HepG2 (cell line): ENCODE measurements around the gene SGCE. TPM values are rescaled to one million over a fixed set of nuclear protein-coding genes. Genes with fewer than 3 reads are reported as not detected.

Source experiments
- ATAC-seq: fragments of 200-7000 bp; cut with Tn5 transposase; 3 replicates; pipeline ENCODE4 v1.9.1; 2020; ENCODE audit warnings: mild to moderate bottlenecking, moderate library complexity
- BruUV-seq: library from RNA; stranded (reverse); fragments of 400-500 nt; replicated peaks from 2 replicates; lab custom pipeline; 2021; lab: Mats Ljungman, UMichigan
- CTCF ChIA-PET: fragments of 300-600 bp; formaldehyde crosslinking; extraction: SDS; loops from one replicate; lab custom pipeline; 2021; ENCODE audit warnings: low total read pairs, inconsistent platforms, low intra/inter-chr PET ratio; lab: Yijun Ruan, JAX
- POLR2A ChIA-PET: fragments of 350-600 bp; sonication (Branson Sonifier 250); formaldehyde crosslinking; loops from one replicate; lab custom pipeline; 2020; ENCODE audit warnings: antibody characterized with exemption, inconsistent platforms; lab: Yijun Ruan, JAX
- DNase-seq: peaks from one replicate; pipeline ENCODE4 v3.0.0-alpha.2; 2015; ENCODE audit warnings: low spot score
- FAIRE-seq: peaks from 3 replicates; lab custom pipeline; 2011; peaks lifted over from hg19 to GRCh38; lab: Jason Lieb, UNC
- H2AFZ ChIP-seq: one replicate; pipeline ENCODE4 v1.6.1; 2011; ENCODE audit warnings: low read length, inconsistent platforms
- H3K27ac ChIP-seq: fragments of 300-600 bp; 3 replicates; pipeline ENCODE4 v1.8.0; 2011; ENCODE audit warnings: mixed run types, mild to moderate bottlenecking, mixed read lengths, low read length, inconsistent platforms; ENCODE audit not compliant: insufficient read depth; ENCODE audit errors: extremely low read length
- H3K27me3 ChIP-seq, 2 experiments: fragments of 200-600 bp in 1 of 2; 2 replicates in 1 of 2; 3 replicates in 1 of 2; pipeline versions ENCODE4 v1.6.0 to v1.8.0; 2011; ENCODE audit warnings: low read length in 2 of 2, mild to moderate bottlenecking in 2 of 2, moderate library complexity in 2 of 2, inconsistent platforms in 1 of 2; ENCODE audit not compliant: insufficient read depth in 2 of 2, control insufficient read depth in 1 of 2
- H3K36me3 ChIP-seq, 2 experiments: fragments of 200-600 bp in 1 of 2; replicated peaks in 1 of 2; 2 replicates in 1 of 2; 3 replicates in 1 of 2; pipeline versions ENCODE4 v1.5.1 to v1.8.0; 2011; ENCODE audit warnings: low read length in 2 of 2, inconsistent platforms in 1 of 2; ENCODE audit not compliant: insufficient read depth in 2 of 2, control insufficient read depth in 1 of 2
- H3K4me1 ChIP-seq: 2 replicates; pipeline ENCODE4 v1.5.1; 2012; ENCODE audit warnings: low read length, inconsistent platforms; ENCODE audit not compliant: insufficient read depth
- H3K4me2 ChIP-seq: 2 replicates; pipeline ENCODE4 v1.6.0; 2011; ENCODE audit warnings: low read depth, low read length, inconsistent platforms
- H3K4me3 ChIP-seq, 3 experiments: fragments of 200-600 bp in 1 of 3; sonication (generic), shearing (Covaris generic) in 1 of 3; replicated peaks in 1 of 3; 2 replicates each; pipeline ENCODE4 v1.5.1; 2011 to 2016; ENCODE audit warnings: low read length in 3 of 3, inconsistent platforms in 2 of 3, low read depth in 2 of 3, mild to moderate bottlenecking in 2 of 3, control low read depth in 1 of 3, mixed read lengths in 1 of 3; ENCODE audit not compliant: insufficient read depth in 1 of 3
- H3K79me2 ChIP-seq: one replicate; pipeline ENCODE4 v1.6.1; 2011; ENCODE audit warnings: low read length, inconsistent platforms; ENCODE audit not compliant: insufficient read depth
- H3K9ac ChIP-seq: 2 replicates; pipeline ENCODE4 v1.6.0; 2011; ENCODE audit warnings: mild to moderate bottlenecking, low read depth, low read length, inconsistent platforms; ENCODE audit not compliant: insufficient read depth
- H3K9me3 ChIP-seq: 2 replicates; pipeline ENCODE4 v1.5.1; 2012; ENCODE audit warnings: mild to moderate bottlenecking, low read length
- H4K20me1 ChIP-seq: 2 replicates; pipeline ENCODE4 v1.6.0; 2011; ENCODE audit warnings: inconsistent platforms, mild to moderate bottlenecking, low read length, moderate library complexity; ENCODE audit not compliant: insufficient read depth
- AGO2 ChIP-seq: fragments of 200-400 bp; formaldehyde crosslinking; optimal IDR thresholded peaks from 2 replicates; pipeline ENCODE3; 2017; ENCODE audit warnings: mild to moderate bottlenecking, low read depth, low read length, moderate library complexity
- HNF4A ChIP-seq: sonication (generic); formaldehyde crosslinking; IDR thresholded peaks from 2 replicates; pipeline ENCODE4 v1.4.0; 2020; ENCODE audit warnings: missing genetic modification reagents
- POLR2AphosphoS5 ChIP-seq: IDR thresholded peaks from 2 replicates; pipeline ENCODE4 v1.6.1; 2012; ENCODE audit warnings: low read depth, low read length
- PTBP1 ChIP-seq: fragments of 200-400 bp; formaldehyde crosslinking; IDR thresholded peaks from 2 replicates; pipeline ENCODE4 v1.6.1; 2018; ENCODE audit warnings: low read length, low read depth; ENCODE audit not compliant: poor library complexity, severe bottlenecking
- SMC3 ChIP-seq: IDR thresholded peaks from 2 replicates; pipeline ENCODE4 v1.6.1; 2011; ENCODE audit warnings: low read length, improper control_type of control experiment
- TP53 ChIP-seq: sonication (generic); formaldehyde crosslinking; conservative IDR thresholded peaks from 2 replicates; pipeline ENCODE4 v1.4.0; 2020; ENCODE audit warnings: missing genetic modification reagents
- ZC3H13 ChIP-seq: sonication (generic); formaldehyde crosslinking; IDR thresholded peaks from 2 replicates; pipeline ENCODE4 v1.8.1; 2023; ENCODE audit warnings: mild to moderate bottlenecking, missing genetic modification reagents, moderate library complexity
- ZNF501 ChIP-seq: sonication (generic); formaldehyde crosslinking; IDR thresholded peaks from 2 replicates; pipeline ENCODE4 v1.5.1; 2020; ENCODE audit warnings: mild to moderate bottlenecking, moderate library complexity, missing genetic modification reagents
- ZNF510 ChIP-seq: sonication (generic); formaldehyde crosslinking; IDR thresholded peaks from 2 replicates; pipeline ENCODE4 v1.4.0; 2020; ENCODE audit warnings: low read depth, mild to moderate bottlenecking, missing genetic modification reagents
- ZNF577 ChIP-seq: sonication (generic); formaldehyde crosslinking; IDR thresholded peaks from 2 replicates; pipeline ENCODE4 v1.4.0; 2020; ENCODE audit warnings: mild to moderate bottlenecking, low read depth, missing genetic modification reagents, borderline replicate concordance
- ZNF629 ChIP-seq: sonication (generic); formaldehyde crosslinking; conservative IDR thresholded peaks from 2 replicates; pipeline ENCODE4 v1.5.0; 2020; ENCODE audit warnings: missing genetic modification reagents
- ZNF660 ChIP-seq: sonication (generic); formaldehyde crosslinking; IDR thresholded peaks from 2 replicates; pipeline ENCODE4 v1.5.1; 2020; ENCODE audit warnings: mild to moderate bottlenecking, low read depth, missing genetic modification reagents, borderline replicate concordance
- ZSCAN12 ChIP-seq: sonication (generic); formaldehyde crosslinking; IDR thresholded peaks from 2 replicates; pipeline ENCODE4 v1.9.0; 2021; ENCODE audit warnings: mild to moderate bottlenecking, missing genetic modification reagents
- WGBS: methylation state at CpG from one replicate; pipeline ENCODE4 v1.1.6; 2017; ENCODE audit warnings: low lambda C conversion rate; 5-methylcytosine and 5-hydroxymethylcytosine counted together
- in situ Hi-C: cut with HindIII; loops from 2 replicates; pipeline ENCODE4 v1.10.0; 2017; ENCODE audit warnings: low pct_unique_long_range_greater_than_20kb; ENCODE audit not compliant: extremely low pct_ligation_motif_present
- intact Hi-C: fragments of 100-400 bp; cut with micrococcal nuclease; formaldehyde crosslinking; loops from one replicate; pipeline ENCODE4 v1.10.0; 2022; ENCODE audit not compliant: unreplicated experiment
- polyA plus RNA-seq, 8 experiments: library from polyadenylated mRNA; depleted of rRNA in 3 of 8; stranded (reverse) in 7 of 8; unstranded in 1 of 8; fragments of >200 nt; fragmentation: Illumina TruSeq in 4 of 8; extraction: Trizol in 4 of 8; gene quantifications; 2 replicates each; pipeline versions ENCODE4 v1.2.1 to v1.2.3, GENCODE V29; 2011 to 2016; ENCODE audit warnings: low read depth in 4 of 8, missing spikeins in 1 of 8, mixed read lengths in 1 of 8; ENCODE audit not compliant: insufficient read depth in 1 of 8
- total RNA-seq, 5 experiments: library from RNA; depleted of rRNA; stranded (reverse); fragments of >200 nt; fragmentation: Illumina TruSeq; extraction: Trizol; gene quantifications; 2 replicates each; pipeline ENCODE4 v1.2.3, GENCODE V29; 2016; ENCODE audit warnings: low read depth in 1 of 5
- TF ChIP-seq, protein P1 (sequence below): sonication (generic); formaldehyde crosslinking; IDR thresholded peaks from 2 replicates; pipeline ENCODE4 v1.4.0; 2020; ENCODE audit warnings: missing genetic modification reagents

SGCE gene
- total and polyA plus RNA-seq, 2 of the 13 experiments (the other 11 are each of a cell fraction or from before 2014, with no cell fraction given) = 52.3 to 71.1 TPM

DNA sequence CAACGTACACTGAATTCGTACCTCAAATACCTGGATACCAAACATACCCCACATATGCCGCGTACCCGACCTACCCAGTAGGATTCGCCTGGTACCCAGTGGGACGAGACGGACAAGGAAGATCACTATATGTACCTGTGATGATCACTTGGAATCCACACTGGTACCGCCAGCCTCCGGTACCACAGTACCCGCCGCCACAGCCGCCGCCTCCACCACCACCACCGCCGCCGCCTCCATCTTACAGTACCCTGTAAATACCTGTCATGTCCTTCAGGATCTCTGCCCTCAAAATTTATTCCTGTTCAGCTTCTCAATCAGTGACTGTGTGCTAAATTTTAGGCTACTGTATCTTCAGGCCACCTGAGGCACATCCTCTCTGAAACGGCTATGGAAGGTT lies 9.5 kb upstream of the SGCE start:
- intact Hi-C loops = no loop called here
- H3K4me2 ChIP-seq = no peak overlapping the region
- no peaks in the 10 kb centered on the region for H3K27me3 ChIP-seq
- H2AFZ ChIP-seq = no peak overlapping the region
- peaks cover 61% of the 10 kb centered on the region for H3K79me2 ChIP-seq
- H3K27ac ChIP-seq = no peak overlapping the region
- in situ Hi-C loops = no loop called here
- peaks cover 2 to 32% of the 10 kb centered on the region in 2 experiments for H3K36me3 ChIP-seq
- ChIA-PET CTCF (no interaction called here), POLR2A (no interaction called here)
- no TSS peak for BruUV-seq
- no peak overlapping the region for H3K9ac ChIP-seq
- no peak for FAIRE-seq
- ATAC-seq = no peak
- H3K4me1 ChIP-seq = peaks cover 21% of the 10 kb centered on the region
- H3K4me3 ChIP-seq = no peak overlapping the region
- 98% methylated on average over 18 of the region's 18 CpGs for WGBS
- no peak for DNase-seq
- H4K20me1 ChIP-seq = peaks cover 68% of the 10 kb centered on the region
- H3K9me3 ChIP-seq = peaks cover 7% of the 10 kb centered on the region; the same call in 1 of the 2 replicates
- TF ChIP-seq TP53 (CRISPR knock-in tag) (no peak), POLR2AphosphoS5 (peak; percentile 32), ZC3H13 (CRISPR knock-in tag) (peak; percentile 41)
- TF ChIP-seq, protein P1, sequence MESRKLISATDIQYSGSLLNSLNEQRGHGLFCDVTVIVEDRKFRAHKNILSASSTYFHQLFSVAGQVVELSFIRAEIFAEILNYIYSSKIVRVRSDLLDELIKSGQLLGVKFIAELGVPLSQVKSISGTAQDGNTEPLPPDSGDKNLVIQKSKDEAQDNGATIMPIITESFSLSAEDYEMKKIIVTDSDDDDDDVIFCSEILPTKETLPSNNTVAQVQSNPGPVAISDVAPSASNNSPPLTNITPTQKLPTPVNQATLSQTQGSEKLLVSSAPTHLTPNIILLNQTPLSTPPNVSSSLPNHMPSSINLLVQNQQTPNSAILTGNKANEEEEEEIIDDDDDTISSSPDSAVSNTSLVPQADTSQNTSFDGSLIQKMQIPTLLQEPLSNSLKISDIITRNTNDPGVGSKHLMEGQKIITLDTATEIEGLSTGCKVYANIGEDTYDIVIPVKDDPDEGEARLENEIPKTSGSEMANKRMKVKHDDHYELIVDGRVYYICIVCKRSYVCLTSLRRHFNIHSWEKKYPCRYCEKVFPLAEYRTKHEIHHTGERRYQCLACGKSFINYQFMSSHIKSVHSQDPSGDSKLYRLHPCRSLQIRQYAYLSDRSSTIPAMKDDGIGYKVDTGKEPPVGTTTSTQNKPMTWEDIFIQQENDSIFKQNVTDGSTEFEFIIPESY (CRISPR knock-in tag) = 0 out of 2 replicates have a peak, but pooled peaks have one; percentile 28

DNA sequence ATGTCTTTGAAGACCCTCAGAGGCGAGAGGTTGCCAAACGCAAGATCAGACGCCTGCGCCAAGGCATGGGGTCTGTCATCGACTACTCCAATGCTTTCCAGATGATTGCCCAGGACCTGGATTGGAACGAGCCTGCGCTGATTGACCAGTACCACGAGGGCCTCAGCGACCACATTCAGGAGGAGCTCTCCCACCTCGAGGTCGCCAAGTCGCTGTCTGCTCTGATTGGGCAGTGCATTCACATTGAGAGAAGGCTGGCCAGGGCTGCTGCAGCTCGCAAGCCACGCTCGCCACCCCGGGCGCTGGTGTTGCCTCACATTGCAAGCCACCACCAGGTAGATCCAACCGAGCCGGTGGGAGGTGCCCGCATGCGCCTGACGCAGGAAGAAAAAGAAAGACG lies 8.1 kb upstream of the SGCE start:
- Histone ChIP-seq H3K27ac (no peak overlapping the region), H3K4me1 (peaks cover 30% of the 10 kb centered on the region), H3K79me2 (peaks cover 74% of the 10 kb centered on the region), H3K4me3 (no peak overlapping the region), H4K20me1 (peaks cover 80% of the 10 kb centered on the region), H3K27me3 (no peaks in the 10 kb centered on the region), H2AFZ (no peak overlapping the region), H3K4me2 (no peak overlapping the region), H3K9ac (no peak overlapping the region), H3K36me3 (peaks cover 2 to 32% of the 10 kb centered on the region in 2 experiments)
- in situ Hi-C loops (no loop called here), intact Hi-C loops (no loop called here)
- FAIRE-seq = no peak
- BruUV-seq = no TSS peak
- POLR2A ChIA-PET = no interaction called here
- peak; percentile 8; the same call in 1 of the 3 replicates for ATAC-seq
- WGBS = 95% methylated on average over 11 of the region's 23 CpGs
- TF ChIP-seq PTBP1 (no peak), AGO2 (peak; percentile 90), ZNF501 (0 out of 2 replicates have a peak, but pooled peaks have one; percentile 21), ZSCAN12 (CRISPR knock-in tag) (no peak), ZNF629 (CRISPR knock-in tag) (no peak), HNF4A (CRISPR knock-in tag) (no peak), ZNF660 (CRISPR knock-in tag) (no peak), ZNF577 (CRISPR knock-in tag) (no peak), ZNF510 (0 out of 2 replicates have a peak, but pooled peaks have one; percentile 25), ZC3H13 (CRISPR knock-in tag) (peak; percentile 26; the same call in 1 of the 2 replicates), SMC3 (no peak)
- TF ChIP-seq, all 625 proteins: peak for 4
- peaks cover 7% of the 10 kb centered on the region; the same call in 1 of the 2 replicates for H3K9me3 ChIP-seq
- no peak for DNase-seq
- CTCF ChIA-PET = no interaction called here
